ENCODE results near the gene DPT. TPM values are rescaled to one million over a fixed set of nuclear protein-coding genes. Genes with fewer than 3 reads are reported as not detected.
"Not testable (repeated sequence)": the region's sequence is repeated elsewhere in the genome, so short reads cannot be mapped to it uniquely, and the experiment has no call there.

DPT gene
- total and polyA plus RNA-seq, 3 donors from 2014 or later, result 6.9 to 78.7 (median 8.2) TPM

- TF ChIP-seq POLR2A (IDR thresholded peaks at IDR 0.05), result no peak
- no peak for TF ChIP-seq CTCF (IDR thresholded peaks at IDR 0.05)
- 90 to 92% methylated on average over 4 of the region's 4 CpGs for WGBS, 2 donors
- peaks cover 29% of the 10 kb centered on the region for H3K4me1 ChIP-seq
These were observed 42.2 kb upstream of the DPT start for GRCh38 chr1:168771104-168771630.

GRCh38 chr1:168769893-168770292 is 40.9 kb upstream of the DPT start:
- H3K4me3 ChIP-seq; H3K27me3 ChIP-seq; H3K9me3 ChIP-seq; intact Hi-C loops (cut with DNase I; ENCODE audit: low total_unique reads); H3K27ac ChIP-seq; DNase-seq; H3K36me3 ChIP-seq (ENCODE audit: low read depth, missing control alignments): not testable (repeated sequence)
- H3K4me1 ChIP-seq, result peaks cover 29% of the 10 kb centered on the region
- 87 to 94% methylated on average over 3 of the region's 3 CpGs for WGBS, 2 donors

More at GRCh38 chr1:168771104-168771630, 42.2 kb upstream of the DPT start:
- H3K36me3 ChIP-seq (ENCODE audit: low read depth, missing control alignments), result no peaks in the 10 kb centered on the region
- H3K27me3 ChIP-seq, result no peaks in the 10 kb centered on the region
- H3K4me3 ChIP-seq, result no peak overlapping the region
- DNase-seq, result no peak
- intact Hi-C loops (cut with DNase I; ENCODE audit: low total_unique reads), result no loop called here
- H3K9me3 ChIP-seq, result no peaks in the 10 kb centered on the region
- no peak overlapping the region for H3K27ac ChIP-seq

GRCh38 chr1:168767894-168768584 is 39.0 kb upstream of the DPT start:
- H3K4me1 ChIP-seq, result peaks cover 15% of the 10 kb centered on the region
- DNase-seq, result peak; percentile 58
- no peak for TF ChIP-seq CTCF (IDR thresholded peaks at IDR 0.05)
- TF ChIP-seq POLR2A (IDR thresholded peaks at IDR 0.05), result no peak
- no peaks in the 10 kb centered on the region for H3K27me3 ChIP-seq
- no peak overlapping the region for H3K27ac ChIP-seq
- H3K4me3 ChIP-seq, result no peak overlapping the region
- no peaks in the 10 kb centered on the region for H3K9me3 ChIP-seq
- WGBS, 2 donors, result 37 to 39% methylated on average over 4 of the region's 4 CpGs
- H3K36me3 ChIP-seq (ENCODE audit: low read depth, missing control alignments), result no peaks in the 10 kb centered on the region
- intact Hi-C loops (cut with DNase I; ENCODE audit: low total_unique reads), result no loop called here

- WGBS, 2 donors, result 61 to 69% methylated on average over 5 of the region's 5 CpGs
- no peak for DNase-seq
- TF ChIP-seq POLR2A (IDR thresholded peaks at IDR 0.05) (no peak), CTCF (IDR thresholded peaks at IDR 0.05) (no peak)
- Histone ChIP-seq H3K9me3 (no peaks in the 10 kb centered on the region), H3K27me3 (no peaks in the 10 kb centered on the region), H3K27ac (no peak overlapping the region), H3K36me3 (ENCODE audit: low read depth, missing control alignments) (no peaks in the 10 kb centered on the region), H3K4me1 (peaks cover 6% of the 10 kb centered on the region), H3K4me3 (no peak overlapping the region)
- intact Hi-C loops (cut with DNase I; ENCODE audit: low total_unique reads), result no loop called here
These were observed 37.6 kb upstream of the DPT start for GRCh38 chr1:168766568-168766967.

- 92 to 93% methylated on average over 3 of the region's 3 CpGs for WGBS, 2 donors
- Histone ChIP-seq H3K36me3 (ENCODE audit: low read depth, missing control alignments) (no peaks in the 10 kb centered on the region), H3K4me3 (no peak overlapping the region), H3K27ac (no peak overlapping the region), H3K4me1 (peaks cover 1% of the 10 kb centered on the region), H3K27me3 (no peaks in the 10 kb centered on the region), H3K9me3 (no peaks in the 10 kb centered on the region)
- intact Hi-C loops (cut with DNase I; ENCODE audit: low total_unique reads), result no loop called here
- TF ChIP-seq CTCF (IDR thresholded peaks at IDR 0.05) (no peak), POLR2A (IDR thresholded peaks at IDR 0.05) (no peak)
- no peak for DNase-seq
These were observed 34.0 kb upstream of the DPT start for GRCh38 chr1:168763031-168763430.

Measured in testis (tissue), 3 donors.